ENCODE data around the gene AMIGO3. TPM values are rescaled to one million over a fixed set of nuclear protein-coding genes. Genes with fewer than 3 reads are reported as not detected.
"Not testable (repeated sequence)": the region's sequence is repeated elsewhere in the genome, so short reads cannot be mapped to it uniquely, and the experiment has no call there.

Gene AMIGO3
- total and polyA plus RNA-seq, 10 of the 15 experiments (the other 5 are each of a cell fraction or from before 2014, with no cell fraction given) = 0.07 to 1.3 (median 0.44) TPM; not detected in 3

DNA sequence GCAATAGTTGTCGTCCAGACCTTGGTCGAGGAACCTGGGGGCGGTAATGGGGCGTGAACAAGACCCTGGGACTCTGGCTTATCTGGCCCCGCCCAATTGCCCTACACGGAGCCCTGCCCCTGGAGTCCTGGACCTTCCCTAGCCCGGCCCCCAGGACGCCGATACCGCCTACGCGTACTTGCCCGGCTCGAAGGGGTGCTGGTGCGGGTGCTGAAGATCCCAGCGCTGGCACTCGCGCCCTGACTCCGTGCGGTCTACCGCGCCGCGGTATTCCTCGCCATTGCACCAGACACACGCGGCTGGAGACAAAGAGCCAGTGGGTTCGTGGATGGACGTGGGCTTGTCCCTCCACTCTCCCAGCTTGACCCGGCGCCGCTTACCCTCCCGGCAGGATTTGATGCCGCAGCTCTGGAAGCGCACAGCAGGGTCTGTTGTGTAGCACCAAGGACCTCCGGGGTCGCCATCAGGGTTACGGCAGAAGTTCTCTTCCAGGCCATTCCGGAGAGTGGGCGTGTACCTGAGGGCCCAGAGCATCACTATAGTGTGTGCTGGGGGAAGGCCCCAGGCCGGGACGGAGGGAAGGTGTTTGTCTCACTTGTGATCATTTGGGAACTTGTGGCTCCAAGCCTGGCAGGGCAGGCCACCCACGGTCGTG, 32.6 kb downstream of the AMIGO3 start:
- SMC1A ChIA-PET (ENCODE audit: uncharacterized antibody, unreplicated experiment); ATAC-seq; H2AFZ ChIP-seq (ENCODE audit: control insufficient read depth, low read depth, low read length); H3K9ac ChIP-seq (ENCODE audit: control insufficient read depth, insufficient read depth, low read length); DNase-seq (ENCODE audit: low read depth, low spot score); intact Hi-C loops (cut with micrococcal nuclease; ENCODE audit: unreplicated experiment); POLR2A ChIA-PET; H3K27me3 ChIP-seq (replicated peaks in 1 of 2; ENCODE audit: control insufficient read depth in 2 of 2, insufficient read depth in 2 of 2, low read length in 1 of 2); FAIRE-seq; CTCF ChIA-PET; in situ Hi-C loops (cut with MboI); BruUV-seq (replicated peaks); H3K9me3 ChIP-seq (replicated peaks; ENCODE audit: control insufficient read depth, insufficient read depth, low read length); H3K4me1 ChIP-seq (ENCODE audit: control insufficient read depth, insufficient read depth, low read length); H3K27ac ChIP-seq (ENCODE audit: control insufficient read depth, insufficient read depth); H4K20me1 ChIP-seq (ENCODE audit: control insufficient read depth, insufficient read depth); RAD21 ChIA-PET (ENCODE audit: unreplicated experiment); H3K4me3 ChIP-seq: not testable (repeated sequence)
- Histone ChIP-seq H3K79me2 (ENCODE audit: control insufficient read depth, insufficient read depth, low read length) (peaks cover 14% of the 10 kb centered on the region), H3K4me2 (ENCODE audit: control insufficient read depth, insufficient read depth) (peak overlapping the region; percentile 25; the same call in 1 of the 2 replicates), H3K36me3 (ENCODE audit: control insufficient read depth in 2 of 2, insufficient read depth in 2 of 2, low read length in 1 of 2) (peaks cover 0 to 13% of the 10 kb centered on the region in 2 experiments; a peak in 3 of 4 replicates)
- peak; percentile 34; the same call in 1 of the 2 replicates for TF ChIP-seq POLR2A (IDR thresholded peaks at IDR 0.05; ENCODE audit: low read depth, low read length)
- WGBS (ENCODE audit: insufficient coverage, insufficient replicate concordance, low lambda C conversion rate, missing lambda C conversion rate) = 49% methylated on average over 28 of the region's 44 CpGs

DNA sequence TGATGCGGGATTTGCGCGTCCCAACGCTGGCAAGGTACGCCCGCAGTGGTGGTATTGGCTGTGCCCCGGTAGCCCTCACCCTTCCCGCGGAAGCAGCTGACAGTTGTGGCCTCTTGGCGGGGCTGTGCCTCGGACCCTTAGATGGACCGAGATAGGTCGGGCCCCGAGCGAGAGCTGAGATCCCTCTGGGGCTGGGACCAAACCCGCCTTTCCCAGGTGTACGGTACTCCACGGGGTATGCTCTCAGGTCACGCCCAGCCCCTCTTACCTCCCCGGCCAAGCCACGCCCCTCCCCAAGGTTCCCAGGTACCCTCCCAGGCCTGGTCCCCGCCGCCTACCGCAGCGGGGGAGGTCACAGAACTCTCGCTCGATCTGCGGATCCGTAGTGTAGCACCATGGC, 33.1 kb downstream of the AMIGO3 start:
- intact Hi-C loops (cut with micrococcal nuclease; ENCODE audit: unreplicated experiment); H3K4me3 ChIP-seq; CTCF ChIA-PET; H3K4me1 ChIP-seq (ENCODE audit: control insufficient read depth, insufficient read depth, low read length); H3K9ac ChIP-seq (ENCODE audit: control insufficient read depth, insufficient read depth, low read length); in situ Hi-C loops (cut with MboI); BruUV-seq (replicated peaks); ATAC-seq; SMC1A ChIA-PET (ENCODE audit: uncharacterized antibody, unreplicated experiment); POLR2A ChIA-PET; H3K27ac ChIP-seq (ENCODE audit: control insufficient read depth, insufficient read depth); H3K9me3 ChIP-seq (replicated peaks; ENCODE audit: control insufficient read depth, insufficient read depth, low read length); FAIRE-seq; H4K20me1 ChIP-seq (ENCODE audit: control insufficient read depth, insufficient read depth); DNase-seq (ENCODE audit: low read depth, low spot score); H3K27me3 ChIP-seq (replicated peaks in 1 of 2; ENCODE audit: control insufficient read depth in 2 of 2, insufficient read depth in 2 of 2, low read length in 1 of 2); H2AFZ ChIP-seq (ENCODE audit: control insufficient read depth, low read depth, low read length); RAD21 ChIA-PET (ENCODE audit: unreplicated experiment): not testable (repeated sequence)
- 9% methylated on average over 15 of the region's 29 CpGs for WGBS (ENCODE audit: insufficient coverage, insufficient replicate concordance, low lambda C conversion rate, missing lambda C conversion rate)
- peaks cover 0 to 18% of the 10 kb centered on the region in 2 experiments; a peak in 3 of 4 replicates for H3K36me3 ChIP-seq (ENCODE audit: control insufficient read depth in 2 of 2, insufficient read depth in 2 of 2, low read length in 1 of 2)
- peaks cover 14% of the 10 kb centered on the region for H3K79me2 ChIP-seq (ENCODE audit: control insufficient read depth, insufficient read depth, low read length)
- H3K4me2 ChIP-seq (ENCODE audit: control insufficient read depth, insufficient read depth) = peak overlapping the region; percentile 25; the same call in 1 of the 2 replicates

GRCh38 chr3:49685846-49686245, 33.6 kb downstream of the AMIGO3 start:
- DNase-seq (ENCODE audit: low read depth, low spot score); ATAC-seq; H3K9me3 ChIP-seq (replicated peaks; ENCODE audit: control insufficient read depth, insufficient read depth, low read length); RAD21 ChIA-PET (ENCODE audit: unreplicated experiment); H3K4me2 ChIP-seq (ENCODE audit: control insufficient read depth, insufficient read depth); POLR2A ChIA-PET; FAIRE-seq; H3K9ac ChIP-seq (ENCODE audit: control insufficient read depth, insufficient read depth, low read length); H3K4me1 ChIP-seq (ENCODE audit: control insufficient read depth, insufficient read depth, low read length); SMC1A ChIA-PET (ENCODE audit: uncharacterized antibody, unreplicated experiment); H3K4me3 ChIP-seq; intact Hi-C loops (cut with micrococcal nuclease; ENCODE audit: unreplicated experiment); H2AFZ ChIP-seq (ENCODE audit: control insufficient read depth, low read depth, low read length); in situ Hi-C loops (cut with MboI); H3K27ac ChIP-seq (ENCODE audit: control insufficient read depth, insufficient read depth); H4K20me1 ChIP-seq (ENCODE audit: control insufficient read depth, insufficient read depth); CTCF ChIA-PET; H3K27me3 ChIP-seq (replicated peaks in 1 of 2; ENCODE audit: control insufficient read depth in 2 of 2, insufficient read depth in 2 of 2, low read length in 1 of 2); BruUV-seq (replicated peaks): not testable (repeated sequence)
- Histone ChIP-seq H3K36me3 (ENCODE audit: control insufficient read depth in 2 of 2, insufficient read depth in 2 of 2, low read length in 1 of 2) (peaks cover 0 to 21% of the 10 kb centered on the region in 2 experiments; a peak in 3 of 4 replicates), H3K79me2 (ENCODE audit: control insufficient read depth, insufficient read depth, low read length) (peaks cover 12% of the 10 kb centered on the region)
- 54% methylated on average over 35 of the region's 36 CpGs for WGBS (ENCODE audit: insufficient coverage, insufficient replicate concordance, low lambda C conversion rate, missing lambda C conversion rate)

- BruUV-seq (replicated peaks); H3K9me3 ChIP-seq (replicated peaks; ENCODE audit: control insufficient read depth, insufficient read depth, low read length); POLR2A ChIA-PET; ATAC-seq; SMC1A ChIA-PET (ENCODE audit: uncharacterized antibody, unreplicated experiment); RAD21 ChIA-PET (ENCODE audit: unreplicated experiment); H2AFZ ChIP-seq (ENCODE audit: control insufficient read depth, low read depth, low read length); H3K9ac ChIP-seq (ENCODE audit: control insufficient read depth, insufficient read depth, low read length); in situ Hi-C loops (cut with MboI); CTCF ChIA-PET; H3K4me2 ChIP-seq (ENCODE audit: control insufficient read depth, insufficient read depth); intact Hi-C loops (cut with micrococcal nuclease; ENCODE audit: unreplicated experiment); H4K20me1 ChIP-seq (ENCODE audit: control insufficient read depth, insufficient read depth); H3K4me1 ChIP-seq (ENCODE audit: control insufficient read depth, insufficient read depth, low read length); DNase-seq (ENCODE audit: low read depth, low spot score); H3K27me3 ChIP-seq (replicated peaks in 1 of 2; ENCODE audit: control insufficient read depth in 2 of 2, insufficient read depth in 2 of 2, low read length in 1 of 2); H3K27ac ChIP-seq (ENCODE audit: control insufficient read depth, insufficient read depth); H3K4me3 ChIP-seq; H3K79me2 ChIP-seq (ENCODE audit: control insufficient read depth, insufficient read depth, low read length); FAIRE-seq: not testable (repeated sequence)
- 94% methylated on average over 10 of the region's 10 CpGs for WGBS (ENCODE audit: insufficient coverage, insufficient replicate concordance, low lambda C conversion rate, missing lambda C conversion rate)
- peaks cover 7 to 24% of the 10 kb centered on the region in 2 experiments; a peak in 3 of 4 replicates for H3K36me3 ChIP-seq (ENCODE audit: control insufficient read depth in 2 of 2, insufficient read depth in 2 of 2, low read length in 1 of 2)
These were observed 34.4 kb downstream of the AMIGO3 start for GRCh38 chr3:49685103-49685502.

Measured in GM12878 (cell line).